ENCODE measurements around the gene ARAP2.

ARAP2 gene

GRCh38 chr4:36215627-36216026 lies 28.7 kb downstream of the ARAP2 start:
- no peak for DNase-seq (ENCODE audit: low read depth, low spot score)

GRCh38 chr4:36214735-36215485 lies 29.4 kb downstream of the ARAP2 start:
- no peak for DNase-seq (ENCODE audit: low read depth, low spot score)

GRCh38 chr4:36213977-36214376 lies 30.3 kb downstream of the ARAP2 start:
- DNase-seq (ENCODE audit: low read depth, low spot score) = no peak

- no peak for DNase-seq (ENCODE audit: low read depth, low spot score)
These were observed 33.2 kb downstream of the ARAP2 start for GRCh38 chr4:36211084-36211483.

- no peak for DNase-seq (ENCODE audit: low read depth, low spot score)
These were observed 34.2 kb downstream of the ARAP2 start for GRCh38 chr4:36209941-36210649.

- DNase-seq (ENCODE audit: low read depth, low spot score) = no peak
These were observed 35.3 kb downstream of the ARAP2 start for GRCh38 chr4:36208893-36209473.

GRCh38 chr4:36207831-36208520 lies 36.3 kb downstream of the ARAP2 start:
- no peak for DNase-seq (ENCODE audit: low read depth, low spot score)

- DNase-seq (ENCODE audit: low read depth, low spot score) = no peak
These were observed 36.9 kb downstream of the ARAP2 start for GRCh38 chr4:36207367-36207766.

- no peak for DNase-seq (ENCODE audit: low read depth, low spot score)
These were observed 37.6 kb downstream of the ARAP2 start for GRCh38 chr4:36206603-36207311.

GRCh38 chr4:36206012-36206411 lies 38.3 kb downstream of the ARAP2 start:
- no peak for DNase-seq (ENCODE audit: low read depth, low spot score)

GRCh38 chr4:36198861-36199260 lies 45.5 kb downstream of the ARAP2 start:
- no peak for DNase-seq (ENCODE audit: low read depth, low spot score)

- DNase-seq (ENCODE audit: low read depth, low spot score) = no peak
These were observed 46.1 kb downstream of the ARAP2 start for GRCh38 chr4:36198068-36198808.

- DNase-seq (ENCODE audit: low read depth, low spot score) = no peak
These were observed 46.8 kb downstream of the ARAP2 start for GRCh38 chr4:36197501-36197900.

GRCh38 chr4:36196145-36196913 lies 48.0 kb downstream of the ARAP2 start:
- DNase-seq (ENCODE audit: low read depth, low spot score) = no peak

- DNase-seq (ENCODE audit: low read depth, low spot score) = no peak
These were observed 51.4 kb downstream of the ARAP2 start for GRCh38 chr4:36192922-36193321.

- DNase-seq (ENCODE audit: low read depth, low spot score) = no peak
These were observed 54.6 kb downstream of the ARAP2 start for GRCh38 chr4:36189511-36190226.

GRCh38 chr4:36187723-36188333 lies 56.5 kb downstream of the ARAP2 start:
- peak; percentile 59 for DNase-seq (ENCODE audit: low read depth, low spot score)

- DNase-seq (ENCODE audit: low read depth, low spot score) = no peak
These were observed 60.5 kb downstream of the ARAP2 start for GRCh38 chr4:36183665-36184393.
